ENCODE data around the gene HDAC4. TPM values are rescaled to one million over a fixed set of nuclear protein-coding genes. Genes with fewer than 3 reads are reported as not detected.

Gene HDAC4
- total RNA-seq, 1 experiment from 2014 or later: 5.5 TPM

DNA sequence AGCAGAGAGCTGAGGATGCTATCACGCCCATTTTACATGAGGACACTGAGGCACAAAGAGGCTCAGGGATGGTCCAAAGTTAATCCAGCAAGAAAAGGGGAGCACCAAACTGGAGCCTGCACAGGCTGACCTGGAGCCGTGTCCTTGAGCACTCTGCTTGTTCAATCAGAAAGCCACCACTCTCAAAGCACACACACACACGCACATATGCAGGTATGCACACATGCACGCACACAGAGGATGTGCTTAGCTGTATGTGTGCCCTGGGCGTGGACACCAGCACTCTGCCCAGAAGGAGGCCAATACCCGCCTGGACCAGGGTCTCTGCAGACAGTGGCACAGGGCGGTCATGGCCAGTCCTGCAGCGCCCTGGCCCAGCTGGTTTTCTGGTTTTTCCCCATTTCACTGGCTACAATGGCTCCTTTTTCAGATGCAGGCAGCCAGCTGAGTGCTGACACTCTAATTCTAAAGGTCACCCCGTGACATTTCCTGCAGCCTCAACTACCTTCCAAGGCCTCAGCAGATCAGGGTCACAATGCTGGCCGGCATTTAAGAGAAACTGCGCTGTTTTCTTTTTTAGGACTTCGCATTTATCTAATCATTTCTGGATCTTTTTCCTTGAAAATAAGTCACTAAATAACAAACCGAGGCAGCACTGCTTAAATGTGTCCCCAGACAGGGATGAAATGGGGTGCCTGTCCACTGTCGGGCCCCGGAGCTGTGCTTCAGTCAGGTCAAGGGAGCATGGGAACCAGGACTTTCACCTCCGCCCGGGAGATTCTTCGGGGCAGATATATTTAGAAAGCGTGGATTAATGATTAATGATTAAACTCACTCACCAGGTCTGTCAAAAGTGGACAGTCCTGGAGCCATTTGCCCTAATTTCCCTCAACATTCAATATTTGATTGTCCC lies 104.5 kb downstream of the HDAC4 start:
- DNase-seq (ENCODE audit: low read depth): no peak

DNA sequence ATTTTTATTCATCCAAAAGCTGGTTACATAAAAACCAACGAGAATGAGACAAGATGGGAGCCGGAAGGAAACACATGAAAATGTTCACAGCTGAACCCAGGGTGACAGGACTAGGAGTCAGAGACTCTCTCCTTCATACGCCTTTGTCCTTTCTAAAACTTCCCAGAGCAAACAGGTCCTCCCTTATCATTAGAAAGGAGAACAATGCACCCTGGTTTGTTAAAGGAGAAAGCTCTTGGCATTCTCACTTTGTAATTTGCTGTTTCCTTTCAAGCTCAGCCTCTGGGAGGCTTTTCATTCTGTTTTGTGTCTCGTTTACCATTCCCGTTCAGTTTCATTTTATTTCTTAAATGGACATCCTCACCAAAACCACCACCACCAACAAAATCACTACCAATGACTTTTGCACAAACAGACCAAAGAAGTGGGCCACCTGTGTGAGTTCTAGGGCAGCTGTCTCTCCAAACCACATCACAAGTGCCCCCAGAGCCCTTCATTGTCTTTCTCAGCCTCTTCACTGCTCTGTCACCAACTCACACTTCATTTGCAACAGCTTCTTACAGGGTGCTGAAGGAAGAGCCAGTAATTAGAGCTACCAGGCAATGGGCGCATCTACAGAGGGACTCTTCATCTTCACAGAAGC lies 105.3 kb downstream of the HDAC4 start:
- DNase-seq (ENCODE audit: low read depth): no peak

DNA sequence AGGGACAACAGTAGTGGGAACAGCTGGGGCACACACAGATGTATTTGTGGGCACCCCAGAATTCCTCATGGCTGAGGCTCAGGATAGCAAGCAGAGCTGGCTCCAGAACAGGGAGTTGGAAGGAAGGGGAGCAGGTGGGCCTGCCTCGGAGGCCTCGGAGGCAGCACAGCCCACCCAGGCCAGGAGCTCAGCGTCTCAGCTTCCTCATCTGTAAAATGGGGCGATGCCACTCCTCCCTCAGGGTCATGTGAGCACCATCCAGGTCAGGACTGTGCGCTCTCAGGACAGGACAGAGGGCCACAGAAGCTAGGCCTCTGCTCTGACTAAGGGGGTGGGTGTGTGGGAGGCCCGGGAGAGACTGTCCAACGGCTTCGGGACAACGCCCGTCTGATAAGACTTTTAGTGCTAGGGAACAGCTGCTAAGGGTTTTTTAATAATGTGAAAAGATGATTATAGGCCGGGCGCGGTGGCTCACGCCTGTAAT lies 106.2 kb downstream of the HDAC4 start:
- DNase-seq (ENCODE audit: low read depth): no peak

DNA sequence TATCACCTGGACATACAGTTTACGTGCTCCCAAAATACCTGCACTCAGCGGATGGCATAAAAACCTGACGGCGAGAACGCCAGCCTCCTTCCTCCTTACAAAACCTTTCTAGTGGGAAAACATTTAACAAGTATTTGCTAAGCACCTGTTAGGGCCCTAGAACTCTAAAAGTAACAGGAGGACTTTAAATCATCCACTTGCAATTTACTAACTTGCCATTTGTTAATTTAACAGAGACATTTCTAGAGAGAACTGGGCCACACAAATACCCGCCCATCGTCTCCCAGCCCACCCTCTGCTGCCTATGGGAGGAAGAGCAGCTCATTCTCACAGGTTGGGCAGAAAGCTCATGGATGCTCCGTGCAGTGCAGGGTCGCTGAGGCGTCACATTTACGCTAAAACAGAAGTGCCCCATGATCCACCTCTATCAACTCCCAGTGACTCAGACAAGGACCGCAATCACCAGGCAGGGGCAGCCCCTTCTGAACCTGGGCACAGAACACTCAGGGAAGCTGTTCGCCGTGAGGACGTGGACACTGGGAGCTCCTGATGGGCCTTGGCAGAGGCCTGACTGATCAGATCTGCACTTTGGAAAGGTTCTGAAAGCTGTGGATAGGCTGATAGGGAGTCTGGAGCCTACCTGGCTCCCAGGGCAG lies 106.9 kb downstream of the HDAC4 start:
- DNase-seq (ENCODE audit: low read depth): no peak

DNA sequence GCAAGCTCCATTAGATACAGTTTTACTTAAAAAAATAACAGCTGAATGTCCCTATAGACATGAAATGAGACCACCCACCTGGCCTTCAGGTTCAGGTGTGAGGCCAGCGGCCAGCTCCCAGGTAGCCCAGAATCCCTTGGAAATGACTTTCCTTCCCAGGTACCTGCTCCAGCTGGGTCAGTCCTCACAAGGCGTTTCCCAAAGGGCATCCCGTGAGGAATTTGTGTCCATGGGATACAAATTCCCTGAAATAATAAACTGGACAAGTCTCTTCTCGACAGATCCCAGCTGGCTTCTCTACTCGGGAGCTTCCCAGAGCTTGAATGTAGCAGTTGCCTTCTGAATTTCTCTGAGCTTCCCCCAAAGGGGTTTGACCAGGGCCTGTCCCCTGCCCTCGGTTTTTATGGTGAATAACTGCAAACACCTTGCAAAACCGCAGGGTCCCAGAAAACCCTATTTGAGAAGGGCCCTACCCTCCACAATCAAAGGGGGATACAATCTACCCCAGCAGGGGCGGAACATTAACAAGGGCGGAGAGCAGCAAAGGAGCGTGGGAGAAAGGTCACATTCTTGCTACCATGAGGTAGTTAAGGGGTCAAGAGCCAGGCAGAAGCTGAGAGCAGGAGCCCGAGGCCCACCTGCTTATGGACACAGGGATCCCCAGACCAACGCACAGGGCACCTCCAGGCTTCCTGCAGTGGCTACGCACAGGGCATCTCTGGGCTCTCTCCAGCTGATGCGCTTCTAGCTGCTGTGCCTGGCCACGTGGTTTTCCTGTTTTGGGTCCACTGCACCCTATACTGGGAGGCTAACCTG lies 107.7 kb downstream of the HDAC4 start:
- DNase-seq (ENCODE audit: low read depth): no peak

DNA sequence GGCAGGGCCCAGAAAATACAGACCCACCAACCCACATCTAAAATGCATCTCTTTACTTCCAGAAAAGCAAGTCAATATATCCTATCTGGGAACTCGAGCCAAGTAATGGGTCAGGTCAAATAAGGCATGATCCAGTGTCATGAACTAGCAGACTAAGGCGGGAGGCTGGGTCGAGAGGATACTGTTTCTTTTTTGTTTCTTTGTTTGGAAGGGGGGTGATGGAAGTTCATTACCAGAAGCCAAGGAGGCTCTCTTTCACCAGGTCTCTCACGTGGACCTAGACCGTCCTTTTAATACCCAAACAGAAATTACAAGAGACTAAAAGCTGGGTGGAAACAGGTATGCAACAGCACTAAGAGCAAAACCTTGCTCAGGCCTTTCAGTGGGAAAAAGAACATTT lies 108.3 kb downstream of the HDAC4 start:
- DNase-seq (ENCODE audit: low read depth): no peak

DNA sequence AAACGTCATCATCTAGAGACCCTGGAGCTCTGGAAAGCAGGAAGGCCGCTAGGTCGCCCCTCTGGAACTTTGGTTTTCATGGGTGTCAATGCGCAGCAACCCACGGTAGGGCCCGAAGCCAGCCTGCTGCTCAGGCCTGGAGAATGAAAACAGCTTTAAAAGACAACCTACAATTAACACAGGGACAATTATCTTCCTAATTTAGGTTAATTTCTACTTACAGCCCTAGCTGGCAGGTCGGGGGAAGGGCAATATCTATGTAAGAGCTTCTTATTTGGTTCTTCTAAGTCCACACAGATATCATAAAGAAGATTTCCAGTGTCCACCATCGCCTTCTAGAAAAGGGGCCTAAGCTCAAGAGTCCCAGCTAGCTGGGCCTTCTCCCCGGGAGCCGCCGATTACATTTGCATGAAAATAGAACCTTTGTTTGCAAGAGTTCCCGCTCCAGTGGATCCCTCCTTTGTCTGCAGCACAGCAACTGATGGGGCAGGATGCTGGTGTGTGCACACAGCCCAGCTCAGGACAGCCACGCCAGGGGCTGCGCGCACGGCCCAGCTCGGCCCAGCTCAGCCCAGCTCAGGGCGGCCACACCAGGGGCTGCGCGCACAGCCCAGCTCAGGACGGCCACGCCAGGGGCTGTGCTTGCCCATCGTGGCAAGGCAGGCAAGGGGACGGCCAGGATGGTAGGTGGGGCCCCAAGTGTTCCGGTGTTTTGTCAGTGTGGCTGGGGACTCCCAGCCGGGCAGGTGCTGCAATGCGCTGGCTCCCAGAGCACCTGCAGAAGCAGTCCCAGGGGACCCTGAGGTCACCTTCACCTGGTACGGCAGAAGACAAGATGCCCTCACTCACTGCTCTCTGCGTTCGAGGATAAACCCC lies 109.1 kb downstream of the HDAC4 start:
- no peak for DNase-seq (ENCODE audit: low read depth)

DNA sequence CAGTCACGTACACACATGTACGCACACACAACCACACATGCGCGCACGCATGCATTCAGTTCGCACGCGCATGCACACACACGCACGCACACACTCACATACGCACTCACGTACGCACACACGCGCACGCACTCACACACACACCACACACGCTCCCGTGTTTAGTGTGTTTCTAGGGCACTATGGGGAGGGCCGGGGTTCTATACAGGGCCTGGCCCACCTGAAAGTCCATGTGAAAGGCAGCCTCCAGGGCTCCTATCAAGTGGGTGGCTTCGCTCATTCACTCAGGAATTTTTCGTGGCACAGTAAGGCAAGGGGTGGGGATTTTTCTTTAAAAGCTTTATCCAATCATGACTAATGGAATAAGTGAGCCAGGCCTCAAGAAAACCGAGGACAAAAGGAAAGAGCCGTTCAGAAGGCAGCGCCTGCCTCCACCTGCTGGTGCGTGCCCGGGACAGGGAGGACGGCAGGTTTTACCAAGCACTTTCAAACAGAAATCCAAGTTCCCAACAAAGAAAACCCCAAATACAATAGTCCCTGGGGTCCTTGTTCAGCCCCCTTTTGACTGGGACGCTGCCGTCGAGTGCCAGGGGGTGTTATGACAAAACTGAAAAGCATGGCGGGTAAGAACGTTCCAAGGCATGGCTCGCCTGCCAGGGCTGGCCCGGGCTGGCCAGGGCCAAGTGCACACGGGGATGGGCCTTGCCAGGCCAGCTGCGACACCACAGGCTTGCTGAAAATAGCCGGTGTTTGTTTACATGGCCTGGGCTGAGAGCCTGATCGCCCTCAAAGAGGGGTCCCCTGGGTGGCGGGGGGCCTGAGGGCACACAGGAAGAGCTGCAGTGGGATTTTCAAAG lies 110.0 kb downstream of the HDAC4 start:
- no peak for DNase-seq (ENCODE audit: low read depth)

DNA sequence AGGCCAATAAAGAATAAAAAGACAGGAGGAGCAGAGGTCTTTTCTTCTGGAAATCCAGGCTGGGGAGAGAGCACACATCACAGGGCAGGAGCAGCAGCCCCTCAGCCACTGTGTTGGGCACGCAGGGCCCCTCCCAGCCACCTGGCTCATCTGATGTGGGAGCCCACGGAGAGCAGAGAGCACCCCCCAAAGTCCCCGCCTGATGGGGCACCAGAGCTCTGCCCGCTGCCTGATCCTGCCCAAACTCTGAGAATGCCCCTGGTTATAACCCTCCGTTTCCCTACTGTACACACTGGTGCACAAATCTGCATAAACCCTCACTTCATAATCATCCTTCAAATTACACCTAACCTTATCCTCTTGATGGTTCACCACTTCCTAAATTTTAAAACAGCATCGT lies 111.3 kb downstream of the HDAC4 start:
- DNase-seq (ENCODE audit: low read depth): no peak

DNA sequence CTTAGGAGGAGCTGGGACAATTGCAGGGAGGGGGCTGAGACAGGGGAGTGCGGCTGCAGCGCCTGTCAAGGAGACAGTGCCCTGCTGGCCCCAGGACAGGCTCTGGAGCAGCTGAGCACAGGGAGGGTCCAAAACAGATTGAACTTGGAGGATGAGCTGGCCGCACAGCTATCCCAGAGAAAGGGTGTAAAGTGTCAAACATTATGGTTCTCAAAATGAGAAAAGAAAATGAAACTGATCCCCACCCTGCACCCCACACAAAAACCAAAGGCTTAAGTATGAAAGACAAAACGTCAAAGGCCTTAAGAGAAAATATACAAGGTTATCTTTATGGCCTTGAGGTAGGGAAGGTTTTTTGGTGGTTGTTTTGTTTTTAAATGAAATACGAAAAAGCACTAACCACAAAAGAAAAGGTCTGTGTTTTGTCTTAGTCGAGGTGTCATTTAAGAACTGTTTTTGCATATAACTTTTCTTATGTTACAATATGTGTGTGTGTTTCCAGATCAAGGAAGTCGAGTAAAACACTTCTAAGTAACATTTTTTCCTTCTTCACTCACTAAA lies 111.8 kb downstream of the HDAC4 start:
- DNase-seq (ENCODE audit: low read depth): no peak

DNA sequence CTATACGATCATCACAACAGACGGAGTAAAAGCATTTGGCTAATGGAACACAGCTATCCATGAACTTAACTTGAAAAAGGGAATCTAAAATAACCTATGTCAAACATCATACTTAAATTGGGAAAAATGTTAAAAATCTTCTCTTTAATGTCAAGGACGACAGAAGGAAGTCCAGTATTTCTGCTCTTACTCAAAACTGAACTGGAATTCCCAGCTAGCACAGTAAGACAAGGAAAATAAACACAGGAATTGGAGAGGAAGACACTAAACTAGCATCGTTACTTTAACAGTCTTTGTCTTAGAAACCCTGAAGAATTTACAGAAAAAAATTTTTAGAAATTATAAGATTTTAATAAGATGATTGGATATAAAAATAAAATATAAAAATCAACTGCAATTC lies 112.6 kb downstream of the HDAC4 start:
- no peak for DNase-seq (ENCODE audit: low read depth)

DNA sequence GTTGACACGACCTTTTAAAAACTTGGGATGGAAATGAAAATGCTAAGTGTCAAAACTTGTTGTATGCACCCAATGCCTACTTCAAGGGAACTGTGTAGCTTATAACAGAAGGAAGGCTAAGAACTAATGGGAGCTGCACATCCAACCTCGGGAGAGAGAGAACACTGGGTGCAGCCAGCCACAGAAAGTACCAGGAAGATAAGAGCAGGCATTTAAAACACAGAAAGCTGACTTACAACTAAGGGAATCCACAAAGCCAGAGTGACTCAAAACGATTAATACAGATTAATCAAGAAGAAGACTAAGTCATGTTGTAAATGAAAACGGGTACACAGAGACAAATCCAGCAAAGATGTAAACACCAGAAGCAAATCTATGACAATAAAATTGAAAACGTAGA lies 113.4 kb downstream of the HDAC4 start:
- no peak for DNase-seq (ENCODE audit: low read depth)

DNA sequence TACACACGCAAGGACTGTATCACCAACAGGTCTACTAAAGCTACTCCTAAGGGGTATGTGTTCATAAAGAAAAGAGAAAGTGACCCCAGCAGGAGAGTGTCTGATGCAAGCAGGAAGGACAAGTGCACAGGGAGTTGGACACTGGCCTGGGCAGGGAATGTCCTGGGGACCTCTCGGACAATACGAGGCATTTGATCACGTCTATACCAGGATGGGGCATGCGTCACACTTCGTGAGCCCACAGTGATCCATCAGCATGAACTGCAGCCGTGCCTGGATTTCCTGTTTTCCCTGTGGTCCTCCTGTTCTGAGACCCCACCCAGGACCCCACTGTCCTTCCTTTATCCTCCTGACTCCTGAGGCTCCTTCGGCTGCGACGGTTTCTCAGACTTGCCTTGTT lies 113.9 kb downstream of the HDAC4 start:
- DNase-seq (ENCODE audit: low read depth): no peak

DNA sequence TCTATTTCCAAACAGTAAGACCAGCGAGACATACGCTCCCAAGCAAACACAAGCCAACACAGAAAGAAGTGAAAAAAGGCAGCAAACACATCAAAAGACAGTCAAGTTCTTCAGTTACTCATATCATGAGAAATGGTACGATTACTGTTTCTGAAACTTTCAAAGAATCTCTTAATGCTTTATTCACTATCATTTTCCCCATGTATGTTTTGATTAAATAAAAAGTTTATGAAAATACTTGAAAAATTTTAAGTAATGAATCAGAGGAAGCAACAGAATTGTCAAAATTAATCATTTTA lies 114.9 kb downstream of the HDAC4 start:
- no peak for DNase-seq (ENCODE audit: low read depth)

DNA sequence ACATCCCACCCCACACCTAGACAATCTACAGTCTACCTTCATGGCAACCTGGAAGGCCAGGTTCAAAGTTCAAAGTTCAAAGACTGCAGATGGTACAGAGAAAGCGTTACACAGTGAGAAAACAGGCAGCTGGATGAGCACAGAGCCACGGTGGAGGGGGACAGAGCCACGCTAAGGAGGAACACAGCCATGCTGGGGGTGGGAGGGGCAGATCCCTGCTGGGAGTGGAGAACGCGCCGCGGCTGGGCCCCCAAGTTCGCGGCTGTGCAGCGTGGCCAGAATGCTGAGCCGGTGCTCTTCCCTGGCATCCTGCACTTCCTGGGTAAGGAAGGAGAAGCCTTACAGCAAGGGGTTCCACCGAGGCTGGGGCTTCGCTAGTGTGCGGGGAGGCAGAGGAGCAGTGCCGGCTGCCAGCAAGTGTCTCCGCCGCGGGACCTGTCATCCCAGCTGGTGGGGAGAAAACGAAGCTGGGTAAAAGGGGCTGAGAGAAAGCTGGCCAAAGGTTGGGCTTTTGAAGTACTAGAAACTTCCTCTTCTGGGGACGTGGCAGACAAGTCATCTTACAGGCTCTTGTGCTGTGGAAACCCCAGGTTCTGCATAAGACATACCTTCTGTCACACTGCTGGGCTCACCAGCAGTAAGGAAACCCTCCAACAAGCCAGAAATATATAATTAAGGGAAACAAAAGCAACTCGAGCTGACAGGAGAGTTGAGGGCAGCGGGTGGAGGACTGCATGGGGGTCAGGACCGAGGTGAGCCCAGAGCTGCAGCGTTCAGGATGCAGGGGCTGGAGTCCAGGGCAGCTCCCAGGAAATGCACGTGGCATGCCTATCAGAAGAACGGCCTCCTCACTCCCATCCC lies 115.5 kb downstream of the HDAC4 start:
- DNase-seq (ENCODE audit: low read depth): no peak

DNA sequence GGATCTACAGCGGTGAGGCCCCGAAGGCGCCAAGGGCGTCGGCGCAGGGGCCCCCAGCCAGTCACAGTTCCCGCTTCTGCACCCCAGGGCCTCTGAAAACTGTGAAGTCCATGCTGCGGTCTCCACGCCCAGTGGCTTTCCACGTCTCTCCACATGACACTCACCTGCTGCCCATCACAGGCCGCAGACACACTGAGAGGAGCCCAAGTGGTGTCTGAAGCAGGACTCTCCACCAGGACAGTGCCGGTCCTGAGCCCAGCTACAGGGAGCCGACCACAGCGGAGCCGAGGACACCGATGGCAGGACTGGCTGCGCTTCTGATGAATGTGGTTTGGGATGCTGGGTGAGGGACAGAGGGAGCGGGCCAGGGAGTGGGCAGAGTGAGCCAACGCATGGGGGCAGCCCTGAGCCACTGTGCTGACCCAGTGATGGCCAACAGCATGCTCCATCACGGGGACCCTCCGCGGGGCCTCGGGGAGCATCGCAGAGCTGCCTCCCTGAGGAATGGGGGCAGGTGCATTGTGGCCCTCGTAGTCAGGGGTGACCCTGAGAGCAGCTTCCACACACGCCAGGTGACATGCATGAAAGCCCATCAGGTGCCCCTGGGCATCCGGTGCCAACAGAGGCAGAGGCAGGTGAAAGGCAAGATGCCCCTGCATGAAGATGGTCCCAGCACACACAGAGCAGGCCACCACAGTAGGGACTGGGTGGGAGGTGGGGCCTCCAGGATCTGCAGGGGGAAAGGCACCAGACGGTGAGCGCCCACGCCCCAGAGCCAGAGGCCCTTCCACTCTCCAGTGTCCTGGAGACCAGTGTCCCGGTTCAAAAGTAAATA lies 116.6 kb downstream of the HDAC4 start:
- no peak for DNase-seq (ENCODE audit: low read depth)

DNA sequence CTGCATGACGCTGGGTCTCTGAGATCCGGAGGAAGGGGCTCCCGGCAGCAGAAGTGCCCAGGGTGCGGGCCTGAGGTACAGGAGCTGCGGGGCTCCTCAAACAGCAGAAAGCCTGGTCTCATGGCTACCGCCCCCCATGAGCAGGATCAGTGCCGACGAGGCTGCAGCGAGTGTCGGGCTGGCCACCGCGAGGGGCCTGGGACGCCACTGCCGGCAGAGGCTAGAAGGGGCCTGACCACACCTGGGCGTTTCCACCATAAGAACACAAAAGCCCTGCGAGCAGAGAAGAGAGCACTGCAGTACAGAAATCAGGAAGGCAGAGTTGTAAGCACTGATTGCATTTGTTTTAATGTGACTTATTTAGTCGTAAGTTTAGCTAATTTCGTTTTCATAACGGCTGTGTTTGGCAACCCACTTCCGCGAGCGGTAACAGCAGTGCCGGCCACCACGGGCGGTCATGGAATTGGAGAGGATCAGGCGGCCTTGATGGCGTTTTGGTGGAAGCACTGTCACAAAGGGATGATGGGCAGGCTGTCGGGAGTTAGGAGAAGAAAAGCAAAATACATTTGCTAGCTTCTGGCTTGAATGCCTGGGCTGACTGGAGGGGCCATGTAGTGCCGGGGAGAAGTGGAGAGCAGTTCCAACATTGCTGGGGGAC lies 117.4 kb downstream of the HDAC4 start:
- no peak for DNase-seq (ENCODE audit: low read depth)
